HEK293 (cell line): Measurements from ENCODE around the gene GDAP1L1.
A peak's percentile ranks its signal among the peaks of the same experiment; 100 is the strongest.

ENCODE experiments used
- CTCF ChIA-PET: fragments of 350-600 bp; formaldehyde crosslinking; extraction: SDS; loops from one replicate; lab custom pipeline; 2021; ENCODE audit warnings: antibody characterized with exemption; lab: Yijun Ruan, JAX
- POLR2A ChIA-PET: fragments of 300-600 bp; formaldehyde crosslinking; extraction: SDS; loops from one replicate; lab custom pipeline; 2020; ENCODE audit warnings: antibody characterized with exemption, inconsistent platforms; lab: Yijun Ruan, JAX
- H3K27ac ChIP-seq: fragments of 200-500 bp; sonication (Bioruptor generic); 2 replicates; pipeline ENCODE4 v1.5.1; 2014; ENCODE audit warnings: low read depth, low read length, control low read depth, inconsistent platforms; ENCODE audit errors: extremely low read depth
- H3K36me3 ChIP-seq, 2 experiments: fragments of 200-500 bp in 1 of 2; sonication (Bioruptor generic) in 1 of 2; 1 replicate in 1 of 2; 2 replicates in 1 of 2; pipeline ENCODE4 v1.5.1; 2014 to 2017; ENCODE audit warnings: inconsistent platforms in 2 of 2, low read length in 2 of 2; ENCODE audit not compliant: control insufficient read depth in 2 of 2, insufficient read depth in 1 of 2
- H3K4me1 ChIP-seq: fragments of 200-500 bp; sonication (Bioruptor generic); 2 replicates; pipeline ENCODE4 v1.5.1; 2014; ENCODE audit warnings: mild to moderate bottlenecking, low read length, inconsistent platforms; ENCODE audit not compliant: control insufficient read depth, insufficient read depth
- H3K4me3 ChIP-seq: 2 replicates; pipeline ENCODE4 v1.5.1; 2011; ENCODE audit warnings: low read depth, mild to moderate bottlenecking, control low read depth, low read length, moderate library complexity
- H3K9me3 ChIP-seq: fragments of 200-500 bp; sonication (Bioruptor generic); 2 replicates; pipeline ENCODE4 v1.5.1; 2014; ENCODE audit warnings: low read depth, low read length, inconsistent platforms; ENCODE audit not compliant: control insufficient read depth, insufficient read depth
- HOXC10 ChIP-seq: sonication (generic); formaldehyde crosslinking; IDR thresholded peaks from 2 replicates; pipeline ENCODE4 v1.8.1; 2023; ENCODE audit warnings: mild to moderate bottlenecking, missing genetic modification reagents
- IKZF3 ChIP-seq: fragments of 450-650 bp; IDR thresholded peaks from 2 replicates; pipeline ENCODE4 v1.5.0; 2018; ENCODE audit warnings: missing biosample characterization, mild to moderate bottlenecking, missing genetic modification characterization, moderate library complexity
- KLF9 ChIP-seq: fragments of 450-650 bp; formaldehyde crosslinking; IDR thresholded peaks from 2 replicates; pipeline ENCODE4 v1.5.1; 2016; ENCODE audit warnings: missing biosample characterization, missing genetic modification characterization, low read depth
- SP2 ChIP-seq: fragments of 450-650 bp; formaldehyde crosslinking; IDR thresholded peaks from 2 replicates; pipeline ENCODE4 v1.5.1; 2016; ENCODE audit warnings: missing biosample characterization, missing genetic modification characterization
- SP3 ChIP-seq: fragments of 450-650 bp; formaldehyde crosslinking; IDR thresholded peaks from 2 replicates; pipeline ENCODE4 v1.5.1; 2016; ENCODE audit warnings: missing biosample characterization, missing genetic modification characterization
- TCF7L2 ChIP-seq: IDR thresholded peaks from 2 replicates; pipeline ENCODE4 v1.6.1; 2011; ENCODE audit warnings: low read depth, mild to moderate bottlenecking, inconsistent platforms, low read length, moderate library complexity, borderline replicate concordance
- ZBTB20 ChIP-seq: fragments of 450-650 bp; formaldehyde crosslinking; IDR thresholded peaks from 2 replicates; pipeline ENCODE4 v1.5.1; 2016; ENCODE audit warnings: missing biosample characterization, missing genetic modification characterization
- ZFHX2 ChIP-seq: fragments of 450-650 bp; formaldehyde crosslinking; conservative IDR thresholded peaks from 2 replicates; pipeline ENCODE4 v1.5.1; 2016; ENCODE audit warnings: missing biosample characterization, missing genetic modification characterization
- ZFP41 ChIP-seq: fragments of 450-650 bp; formaldehyde crosslinking; IDR thresholded peaks from 2 replicates; pipeline ENCODE4 v1.5.1; 2016; ENCODE audit warnings: missing biosample characterization, missing genetic modification characterization, borderline replicate concordance
- ZNF140 ChIP-seq: fragments of 450-650 bp; formaldehyde crosslinking; IDR thresholded peaks from 2 replicates; pipeline ENCODE4 v1.5.1; 2016; ENCODE audit warnings: missing biosample characterization, missing genetic modification characterization
- ZNF274 ChIP-seq, 2 experiments: fragments of 200-500 bp in 1 of 2; fragments of 450-650 bp in 1 of 2; sonication (Bioruptor generic) in 1 of 2; formaldehyde crosslinking in 1 of 2; IDR thresholded peaks; 2 replicates each; pipeline versions ENCODE4 v1.5.1 to v1.6.1; 2014 to 2016; ENCODE audit warnings: borderline replicate concordance in 1 of 2, inconsistent platforms in 1 of 2, low read length in 1 of 2, missing biosample characterization in 1 of 2, missing genetic modification characterization in 1 of 2
- ZNF341 ChIP-seq: fragments of 450-650 bp; formaldehyde crosslinking; IDR thresholded peaks from 2 replicates; pipeline ENCODE4; 2016; ENCODE audit warnings: low read depth, missing biosample characterization, missing genetic modification characterization
- ZNF621 ChIP-seq: fragments of 450-650 bp; formaldehyde crosslinking; IDR thresholded peaks from 2 replicates; pipeline ENCODE4 v1.5.1; 2017; ENCODE audit warnings: missing biosample characterization, missing genetic modification characterization
- ZNF664 ChIP-seq: fragments of 450-650 bp; formaldehyde crosslinking; IDR thresholded peaks from 2 replicates; pipeline ENCODE4 v1.5.1; 2016; ENCODE audit warnings: missing biosample characterization, missing genetic modification characterization
- ZXDB ChIP-seq: fragments of 450-650 bp; formaldehyde crosslinking; IDR thresholded peaks from 2 replicates; pipeline ENCODE4 v1.5.1; 2016; ENCODE audit warnings: missing biosample characterization, missing genetic modification characterization
- TF ChIP-seq, protein P1 (sequence below): fragments of 450-650 bp; formaldehyde crosslinking; IDR thresholded peaks from 2 replicates; pipeline ENCODE4 v1.5.1; 2016; ENCODE audit warnings: missing biosample characterization, missing genetic modification characterization
- TF ChIP-seq, protein P2 (sequence below): fragments of 450-650 bp; formaldehyde crosslinking; conservative IDR thresholded peaks from 2 replicates; pipeline ENCODE4 v1.5.1; 2016; ENCODE audit warnings: low read depth, missing biosample characterization, missing genetic modification characterization

The GDAP1L1 gene

DNA sequence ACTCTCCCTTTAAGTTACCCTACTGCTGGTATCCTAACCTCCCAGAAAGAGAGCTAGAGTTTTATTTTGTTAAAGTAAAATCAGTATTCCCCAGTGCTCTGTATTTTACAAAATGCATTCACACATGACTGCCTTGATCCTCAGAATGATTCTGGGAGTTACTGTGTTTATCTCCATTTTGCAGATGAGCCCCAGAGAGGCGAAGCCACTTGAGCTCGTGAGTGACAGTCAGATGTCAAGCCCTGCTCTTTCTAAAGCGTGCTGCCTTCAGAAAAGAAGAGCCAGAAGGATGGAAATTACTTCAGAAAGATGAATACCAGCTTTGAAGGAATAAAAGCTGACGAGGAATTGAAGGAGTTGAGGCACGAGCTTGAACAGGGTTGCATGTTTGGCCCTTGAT, 22.5 kb upstream of the GDAP1L1 start:
- Histone ChIP-seq H3K4me1 (no peaks in the 10 kb centered on the region), H3K36me3 (no peaks in the 10 kb centered on the region), H3K27ac (no peak overlapping the region), H3K9me3 (no peaks in the 10 kb centered on the region), H3K4me3 (no peak overlapping the region)
- CTCF ChIA-PET: interaction anchor here (0.7 to 3.1 kb wide), 8 partner anchors 9 to 160 kb away, joined by 3 to 12 read pairs (median 6); partner anchors contain the start of gene FITM2
- POLR2A ChIA-PET: interaction anchor here (0.7 kb wide), 1 partner anchor 108 kb away, joined by 6 read pairs; no protein-coding TSS in a partner anchor
- TF ChIP-seq, protein P1, sequence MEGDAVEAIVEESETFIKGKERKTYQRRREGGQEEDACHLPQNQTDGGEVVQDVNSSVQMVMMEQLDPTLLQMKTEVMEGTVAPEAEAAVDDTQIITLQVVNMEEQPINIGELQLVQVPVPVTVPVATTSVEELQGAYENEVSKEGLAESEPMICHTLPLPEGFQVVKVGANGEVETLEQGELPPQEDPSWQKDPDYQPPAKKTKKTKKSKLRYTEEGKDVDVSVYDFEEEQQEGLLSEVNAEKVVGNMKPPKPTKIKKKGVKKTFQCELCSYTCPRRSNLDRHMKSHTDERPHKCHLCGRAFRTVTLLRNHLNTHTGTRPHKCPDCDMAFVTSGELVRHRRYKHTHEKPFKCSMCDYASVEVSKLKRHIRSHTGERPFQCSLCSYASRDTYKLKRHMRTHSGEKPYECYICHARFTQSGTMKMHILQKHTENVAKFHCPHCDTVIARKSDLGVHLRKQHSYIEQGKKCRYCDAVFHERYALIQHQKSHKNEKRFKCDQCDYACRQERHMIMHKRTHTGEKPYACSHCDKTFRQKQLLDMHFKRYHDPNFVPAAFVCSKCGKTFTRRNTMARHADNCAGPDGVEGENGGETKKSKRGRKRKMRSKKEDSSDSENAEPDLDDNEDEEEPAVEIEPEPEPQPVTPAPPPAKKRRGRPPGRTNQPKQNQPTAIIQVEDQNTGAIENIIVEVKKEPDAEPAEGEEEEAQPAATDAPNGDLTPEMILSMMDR (tag by site-specific recombination): no peak
- 0 out of 2 replicates have a peak, but pooled peaks have one; percentile 12 for TF ChIP-seq ZNF341

DNA sequence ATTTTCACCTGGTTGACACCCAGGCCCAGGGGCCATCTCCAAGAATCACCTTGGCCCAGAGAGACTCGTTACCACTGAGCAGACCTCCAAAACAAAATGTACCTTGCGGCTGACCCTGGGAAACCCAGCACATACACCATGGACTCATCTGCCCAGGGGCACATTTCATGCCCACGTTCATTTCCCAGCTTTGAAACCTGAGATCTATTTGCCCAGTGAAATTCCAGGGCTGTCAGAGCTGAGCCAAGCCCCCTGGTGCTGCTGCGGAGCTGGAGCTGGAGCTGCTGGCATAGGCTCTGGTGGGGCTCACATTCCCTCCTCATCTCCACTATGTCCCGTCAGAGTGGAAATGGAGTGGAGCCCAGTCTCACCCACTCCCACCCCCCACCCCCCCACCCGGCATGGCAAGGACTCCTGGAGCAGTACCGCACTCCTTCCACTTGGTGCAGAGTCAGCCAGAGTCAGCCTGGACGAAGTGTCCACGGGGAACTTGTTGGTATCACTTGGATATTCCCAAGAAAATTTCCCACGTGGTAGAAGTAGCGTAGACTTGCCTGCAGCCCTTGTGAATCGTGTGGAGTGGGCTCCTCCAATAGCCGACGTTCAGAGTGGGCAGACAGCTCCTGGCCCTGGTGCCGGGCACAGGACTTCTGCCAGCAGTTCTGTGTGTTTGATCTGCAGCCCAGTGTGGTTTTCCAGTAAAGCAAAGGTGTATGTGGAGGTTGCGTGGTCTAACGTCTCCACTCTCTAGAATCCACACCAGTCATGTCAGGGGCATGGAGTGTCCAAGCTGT, 18.4 kb upstream of the GDAP1L1 start:
- H3K4me3 ChIP-seq: no peak overlapping the region
- CTCF ChIA-PET: interaction anchor here (0.6 to 1.5 kb wide), 4 partner anchors 10 to 406 kb away, joined by 3 to 5 read pairs (median 4); no protein-coding TSS in a partner anchor
- POLR2A ChIA-PET: no interaction called here
- no peak overlapping the region for H3K27ac ChIP-seq
- no peaks in the 10 kb centered on the region for H3K9me3 ChIP-seq
- no peaks in the 10 kb centered on the region for H3K36me3 ChIP-seq
- no peak for TF ChIP-seq KLF9 (tag by site-specific recombination)
- TF ChIP-seq ZNF274 (IDR thresholded peaks at IDR 0.05; ENCODE audit: low read length): no peak
- no peak for TF ChIP-seq ZNF274 (tag by site-specific recombination; IDR thresholded peaks at IDR 0.05; ENCODE audit: borderline replicate concordance)
- TF ChIP-seq SP3 (tag by site-specific recombination): no peak
- TF ChIP-seq TCF7L2: no peak
- TF ChIP-seq ZBTB20: no peak
- TF ChIP-seq ZNF664: no peak
- TF ChIP-seq, protein P2, sequence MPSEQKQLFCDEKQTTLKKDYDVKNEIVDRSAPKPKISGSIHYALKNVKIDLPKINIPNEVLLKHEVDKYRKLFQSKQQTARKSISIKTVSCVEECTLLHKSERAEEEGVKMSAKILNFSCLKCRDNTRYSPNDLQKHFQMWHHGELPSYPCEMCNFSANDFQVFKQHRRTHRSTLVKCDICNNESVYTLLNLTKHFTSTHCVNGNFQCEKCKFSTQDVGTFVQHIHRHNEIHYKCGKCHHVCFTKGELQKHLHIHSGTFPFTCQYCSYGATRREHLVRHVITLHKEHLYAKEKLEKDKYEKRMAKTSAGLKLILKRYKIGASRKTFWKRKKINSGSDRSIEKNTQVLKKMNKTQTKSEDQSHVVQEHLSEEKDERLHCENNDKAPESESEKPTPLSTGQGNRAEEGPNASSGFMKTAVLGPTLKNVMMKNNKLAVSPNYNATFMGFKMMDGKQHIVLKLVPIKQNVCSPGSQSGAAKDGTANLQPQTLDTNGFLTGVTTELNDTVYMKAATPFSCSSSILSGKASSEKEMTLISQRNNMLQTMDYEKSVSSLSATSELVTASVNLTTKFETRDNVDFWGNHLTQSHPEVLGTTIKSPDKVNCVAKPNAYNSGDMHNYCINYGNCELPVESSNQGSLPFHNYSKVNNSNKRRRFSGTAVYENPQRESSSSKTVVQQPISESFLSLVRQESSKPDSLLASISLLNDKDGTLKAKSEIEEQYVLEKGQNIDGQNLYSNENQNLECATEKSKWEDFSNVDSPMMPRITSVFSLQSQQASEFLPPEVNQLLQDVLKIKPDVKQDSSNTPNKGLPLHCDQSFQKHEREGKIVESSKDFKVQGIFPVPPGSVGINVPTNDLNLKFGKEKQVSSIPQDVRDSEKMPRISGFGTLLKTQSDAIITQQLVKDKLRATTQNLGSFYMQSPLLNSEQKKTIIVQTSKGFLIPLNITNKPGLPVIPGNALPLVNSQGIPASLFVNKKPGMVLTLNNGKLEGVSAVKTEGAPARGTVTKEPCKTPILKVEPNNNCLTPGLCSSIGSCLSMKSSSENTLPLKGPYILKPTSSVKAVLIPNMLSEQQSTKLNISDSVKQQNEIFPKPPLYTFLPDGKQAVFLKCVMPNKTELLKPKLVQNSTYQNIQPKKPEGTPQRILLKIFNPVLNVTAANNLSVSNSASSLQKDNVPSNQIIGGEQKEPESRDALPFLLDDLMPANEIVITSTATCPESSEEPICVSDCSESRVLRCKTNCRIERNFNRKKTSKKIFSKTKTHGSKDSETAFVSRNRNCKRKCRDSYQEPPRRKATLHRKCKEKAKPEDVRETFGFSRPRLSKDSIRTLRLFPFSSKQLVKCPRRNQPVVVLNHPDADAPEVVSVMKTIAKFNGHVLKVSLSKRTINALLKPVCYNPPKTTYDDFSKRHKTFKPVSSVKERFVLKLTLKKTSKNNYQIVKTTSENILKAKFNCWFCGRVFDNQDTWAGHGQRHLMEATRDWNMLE (tag by site-specific recombination): no peak
- TF ChIP-seq ZNF621 (tag by site-specific recombination): no peak
- TF ChIP-seq ZNF140 (tag by site-specific recombination): no peak
- no peak for TF ChIP-seq SP2 (tag by site-specific recombination)
- TF ChIP-seq ZXDB (tag by site-specific recombination): no peak
- no peak for TF ChIP-seq ZFHX2 (tag by site-specific recombination)
- no peak for TF ChIP-seq HOXC10 (CRISPR knock-in tag)
- TF ChIP-seq, protein P1 (tag by site-specific recombination): no peak
- TF ChIP-seq IKZF3 (tag by site-specific recombination): no peak
- no peak for TF ChIP-seq ZFP41
- no peaks in the 10 kb centered on the region for H3K4me1 ChIP-seq
